Endodermal cell (in vitro differentiated cells): ENCODE results near the gene PRIM2. TPM values are rescaled to one million over a fixed set of nuclear protein-coding genes. Genes with fewer than 3 reads are reported as not detected.
"Not testable (repeated sequence)": the region's sequence is repeated elsewhere in the genome, so short reads cannot be mapped to it uniquely, and the experiment has no call there.

Experiments
- DNase-seq: peaks from one replicate; pipeline ENCODE4 v3.0.0-alpha.2; 2017
- H3K27ac ChIP-seq: 2 replicates; pipeline ENCODE4 v1.5.1; 2013; ENCODE audit warnings: mild to moderate bottlenecking, low read depth, low read length, moderate library complexity
- H3K27me3 ChIP-seq: 2 replicates; pipeline ENCODE4 v1.6.1; 2013; ENCODE audit warnings: mild to moderate bottlenecking, low read length, moderate library complexity; ENCODE audit not compliant: insufficient read depth, control insufficient read depth, poor library complexity, severe bottlenecking
- H3K36me3 ChIP-seq: 2 replicates; pipeline ENCODE4 v1.7.0; 2013; ENCODE audit warnings: mild to moderate bottlenecking, low read length, moderate library complexity; ENCODE audit not compliant: control insufficient read depth, insufficient read depth
- H3K4me1 ChIP-seq: one replicate; pipeline ENCODE4 v1.7.0; 2013; ENCODE audit warnings: low read length; ENCODE audit not compliant: control insufficient read depth, insufficient read depth
- H3K4me3 ChIP-seq: 2 replicates; pipeline ENCODE4 v1.5.1; 2013; ENCODE audit warnings: mild to moderate bottlenecking, low read length, moderate library complexity
- H3K9ac ChIP-seq: 2 replicates; pipeline ENCODE4 v1.6.1; 2013; ENCODE audit warnings: mild to moderate bottlenecking, low read length, moderate library complexity; ENCODE audit not compliant: poor library complexity, severe bottlenecking; ENCODE audit errors: extremely low read depth
- H3K9me3 ChIP-seq: 2 replicates; pipeline ENCODE4 v1.6.1; 2013; ENCODE audit warnings: mild to moderate bottlenecking, low read length, moderate library complexity; ENCODE audit not compliant: control insufficient read depth
- H3K27ac Mint-ChIP-seq: 2 replicates; pipeline ENCODE4 v1.8.0; 2020; ENCODE audit warnings: mixed read lengths
- H3K27me3 Mint-ChIP-seq: 2 replicates; pipeline ENCODE4 v1.8.0; 2021; ENCODE audit warnings: mild to moderate bottlenecking, mixed read lengths; ENCODE audit not compliant: insufficient read depth
- H3K36me3 Mint-ChIP-seq: 2 replicates; pipeline ENCODE4 v1.8.0; 2020; ENCODE audit warnings: low read depth, mixed read lengths
- H3K4me1 Mint-ChIP-seq: 2 replicates; pipeline ENCODE4 v1.8.0; 2020; ENCODE audit warnings: mixed read lengths
- H3K4me3 Mint-ChIP-seq: 2 replicates; pipeline ENCODE4 v1.8.0; 2020; ENCODE audit warnings: mild to moderate bottlenecking, moderate library complexity, mixed read lengths
- H3K9me3 Mint-ChIP-seq: 2 replicates; pipeline ENCODE4 v1.8.0; 2020; ENCODE audit warnings: mild to moderate bottlenecking, mixed read lengths
- WGBS, 2 experiments: methylation state at CpG; one replicate each; pipeline versions ENCODE4 v1.1.5 to v1.1.7; 2013; ENCODE audit warnings: missing lambda C conversion rate in 2 of 2, mixed read lengths in 1 of 2; ENCODE audit not compliant: insufficient coverage in 1 of 2, insufficient read length in 1 of 2; 5-methylcytosine and 5-hydroxymethylcytosine counted together
- total RNA-seq, 2 donors: library from RNA; stranded (reverse); fragmentation: NEBNext Ultra II Directional in 1 of 2; extraction: Animal tissue kit (Norgen Biotek cat#: 25700) in 1 of 2; gene quantifications; 2 replicates in 1 of 2; 3 replicates in 1 of 2; pipeline ENCODE4 v1.2.1, GENCODE V29; 2021
- TF ChIP-seq, protein P1 (sequence below): fragments of 200-600 bp; sonication (generic); conservative IDR thresholded peaks from 2 replicates; pipeline ENCODE4 v1.5.0; 2021; ENCODE audit warnings: antibody characterized with exemption, mild to moderate bottlenecking

Gene PRIM2
- total RNA-seq, 2 donors from 2014 or later = 30.9 to 43.1 TPM

DNA sequence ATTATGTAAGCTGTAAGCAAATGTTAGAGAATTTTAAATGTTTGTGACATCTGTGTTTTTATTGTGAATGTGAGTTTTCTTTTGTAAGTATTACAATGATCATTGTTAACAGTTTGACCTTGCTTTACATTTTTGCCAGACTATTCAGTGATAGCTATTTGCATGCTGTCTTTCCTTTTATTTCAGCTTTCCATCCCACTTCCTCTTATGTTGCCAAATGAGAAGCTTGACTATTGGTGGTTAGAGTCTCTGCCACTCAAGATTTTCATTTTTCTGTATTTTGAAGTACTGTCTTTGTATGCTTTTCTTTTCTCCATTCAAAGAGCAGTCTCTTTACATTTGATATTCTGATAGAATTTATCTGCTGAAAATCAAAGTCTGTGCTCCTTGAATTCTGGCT lies 104.1 kb downstream of the PRIM2 start:
- peaks cover 11% of the 10 kb centered on the region for H3K4me1 ChIP-seq
- no peak for DNase-seq
- peaks cover 3% of the 10 kb centered on the region for H3K9me3 ChIP-seq
- no peaks in the 10 kb centered on the region for H3K36me3 ChIP-seq
- H3K27me3 Mint-ChIP-seq = no peaks in the 10 kb centered on the region
- no peaks in the 10 kb centered on the region for H3K27me3 ChIP-seq
- H3K27ac Mint-ChIP-seq = no peak overlapping the region
- peaks cover 4% of the 10 kb centered on the region for H3K36me3 Mint-ChIP-seq
- no peak overlapping the region for H3K4me3 Mint-ChIP-seq
- TF ChIP-seq, protein P1, sequence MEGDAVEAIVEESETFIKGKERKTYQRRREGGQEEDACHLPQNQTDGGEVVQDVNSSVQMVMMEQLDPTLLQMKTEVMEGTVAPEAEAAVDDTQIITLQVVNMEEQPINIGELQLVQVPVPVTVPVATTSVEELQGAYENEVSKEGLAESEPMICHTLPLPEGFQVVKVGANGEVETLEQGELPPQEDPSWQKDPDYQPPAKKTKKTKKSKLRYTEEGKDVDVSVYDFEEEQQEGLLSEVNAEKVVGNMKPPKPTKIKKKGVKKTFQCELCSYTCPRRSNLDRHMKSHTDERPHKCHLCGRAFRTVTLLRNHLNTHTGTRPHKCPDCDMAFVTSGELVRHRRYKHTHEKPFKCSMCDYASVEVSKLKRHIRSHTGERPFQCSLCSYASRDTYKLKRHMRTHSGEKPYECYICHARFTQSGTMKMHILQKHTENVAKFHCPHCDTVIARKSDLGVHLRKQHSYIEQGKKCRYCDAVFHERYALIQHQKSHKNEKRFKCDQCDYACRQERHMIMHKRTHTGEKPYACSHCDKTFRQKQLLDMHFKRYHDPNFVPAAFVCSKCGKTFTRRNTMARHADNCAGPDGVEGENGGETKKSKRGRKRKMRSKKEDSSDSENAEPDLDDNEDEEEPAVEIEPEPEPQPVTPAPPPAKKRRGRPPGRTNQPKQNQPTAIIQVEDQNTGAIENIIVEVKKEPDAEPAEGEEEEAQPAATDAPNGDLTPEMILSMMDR = no peak
- peaks cover 35% of the 10 kb centered on the region for H3K4me1 Mint-ChIP-seq
- no peak overlapping the region for H3K9ac ChIP-seq
- H3K27ac ChIP-seq = no peak overlapping the region
- peaks cover 2% of the 10 kb centered on the region for H3K9me3 Mint-ChIP-seq
- no peak overlapping the region for H3K4me3 ChIP-seq

DNA sequence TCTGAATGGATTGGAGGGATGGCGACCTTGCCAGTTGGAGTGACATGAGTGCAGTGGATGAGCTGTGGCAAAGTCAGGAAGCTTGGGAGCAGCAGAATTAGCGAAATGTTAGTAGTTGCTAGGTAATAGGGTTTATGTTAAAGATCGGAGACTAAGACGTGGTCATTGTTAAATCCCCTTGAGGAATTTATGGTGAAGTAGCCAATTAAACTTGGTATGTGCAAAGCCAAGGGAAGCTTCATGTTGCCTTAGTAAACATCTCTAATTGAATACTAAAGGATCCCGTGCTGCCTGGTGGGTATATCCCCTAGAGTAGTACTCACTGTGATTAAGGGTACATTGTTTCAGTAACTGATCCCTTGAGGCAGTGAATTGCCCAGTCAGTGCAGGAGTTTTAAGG lies 106.0 kb downstream of the PRIM2 start:
- no peaks in the 10 kb centered on the region for H3K9me3 Mint-ChIP-seq
- peak overlapping the region; percentile 45 for H3K4me3 Mint-ChIP-seq
- peak overlapping the region; percentile 97 for H3K27ac Mint-ChIP-seq
- Histone ChIP-seq H3K36me3 (no peaks in the 10 kb centered on the region), H3K9ac (peak overlapping the region; percentile 74), H3K4me3 (peak overlapping the region; percentile 46), H3K27ac (peak overlapping the region; percentile 27), H3K4me1 (peaks cover 11% of the 10 kb centered on the region), H3K27me3 (no peaks in the 10 kb centered on the region), H3K9me3 (no peaks in the 10 kb centered on the region)
- peak; percentile 76 for DNase-seq
- H3K27me3 Mint-ChIP-seq = no peaks in the 10 kb centered on the region
- TF ChIP-seq, protein P1 = no peak
- H3K4me1 Mint-ChIP-seq = peaks cover 38% of the 10 kb centered on the region
- WGBS, 2 experiments = 5 to 21% methylated on average over 4 to 5 of the region's 5 CpGs
- peaks cover 2% of the 10 kb centered on the region for H3K36me3 Mint-ChIP-seq

GRCh38 chr6:57431742-57432141 lies 114.3 kb downstream of the PRIM2 start:
- H3K27ac ChIP-seq, H3K9me3 ChIP-seq, H3K27me3 ChIP-seq, H3K9me3 Mint-ChIP-seq, DNase-seq, H3K36me3 Mint-ChIP-seq, H3K36me3 ChIP-seq, H3K27me3 Mint-ChIP-seq, H3K4me3 ChIP-seq, H3K4me3 Mint-ChIP-seq, H3K9ac ChIP-seq, H3K4me1 ChIP-seq: not testable (repeated sequence)
- Mint-ChIP-seq H3K27ac (peak overlapping the region; percentile 70), H3K4me1 (peaks cover 39% of the 10 kb centered on the region)

- Histone ChIP-seq H3K9me3 (no peaks in the 10 kb centered on the region), H3K4me1 (no peaks in the 10 kb centered on the region), H3K9ac (no peak overlapping the region), H3K36me3 (no peaks in the 10 kb centered on the region), H3K4me3 (no peak overlapping the region), H3K27me3 (no peaks in the 10 kb centered on the region), H3K27ac (no peak overlapping the region)
- TF ChIP-seq, protein P1 = no peak
- no peaks in the 10 kb centered on the region for H3K9me3 Mint-ChIP-seq
- no peak overlapping the region for H3K27ac Mint-ChIP-seq
- 88 to 93% methylated on average over 1 to 2 of the region's 2 CpGs for WGBS, 2 experiments
- H3K4me3 Mint-ChIP-seq = no peak overlapping the region
- peaks cover 2% of the 10 kb centered on the region for H3K36me3 Mint-ChIP-seq
- peaks cover 42% of the 10 kb centered on the region for H3K4me1 Mint-ChIP-seq
- no peaks in the 10 kb centered on the region for H3K27me3 Mint-ChIP-seq
- no peak for DNase-seq
Observed at GRCh38 chr6:57432157-57432556, 114.7 kb downstream of the PRIM2 start.
